CD4-positive, alpha-beta memory T cell (primary cell): ENCODE results near the gene FAM72B. TPM values are rescaled to one million over a fixed set of nuclear protein-coding genes. Genes with fewer than 3 reads are reported as not detected.
"Not testable (repeated sequence)": the region's sequence is repeated elsewhere in the genome, so short reads cannot be mapped to it uniquely, and the experiment has no call there.

Source experiments
- CTCF ChIA-PET: fragments of 350-600 bp; sonication (Branson Sonifier 250); formaldehyde crosslinking; loops from one replicate; lab custom pipeline; 2021; ENCODE audit warnings: inconsistent platforms; ENCODE audit not compliant: partially characterized antibody; lab: Charles Lee
- POLR2A ChIA-PET: fragments of 350-600 bp; sonication (Branson Sonifier 250); formaldehyde crosslinking; loops from one replicate; lab custom pipeline; 2021; ENCODE audit not compliant: partially characterized antibody; lab: Charles Lee
- DNase-seq, 5 donors: peaks; one replicate each; pipeline versions ENCODE4 v3.0.0 to v3.0.0-alpha.2; 2020 to 2022; ENCODE audit warnings: mixed read lengths in 1 of 5
- H3K27ac ChIP-seq: one replicate; pipeline ENCODE4 v1.7.0; 2013; ENCODE audit warnings: low read depth, low read length
- H3K27me3 ChIP-seq: 2 replicates; pipeline ENCODE4 v1.7.0; 2013; ENCODE audit warnings: mild to moderate bottlenecking, low read length, moderate library complexity; ENCODE audit not compliant: insufficient read depth
- H3K36me3 ChIP-seq: 2 replicates; pipeline ENCODE4 v1.7.0; 2013; ENCODE audit warnings: mild to moderate bottlenecking, low read length, moderate library complexity; ENCODE audit not compliant: insufficient read depth
- H3K4me1 ChIP-seq: 2 replicates; pipeline ENCODE4 v1.7.0; 2013; ENCODE audit warnings: mild to moderate bottlenecking, low read length, moderate library complexity; ENCODE audit not compliant: insufficient read depth
- H3K4me3 ChIP-seq, 2 donors: one replicate each; pipeline ENCODE4 v1.7.0; 2013; ENCODE audit warnings: low read length in 2 of 2, mild to moderate bottlenecking in 1 of 2
- H3K9me3 ChIP-seq, 2 donors: one replicate each; pipeline ENCODE4 v1.7.0; 2013; ENCODE audit warnings: low read length in 2 of 2, control low read depth in 1 of 2; ENCODE audit not compliant: control insufficient read depth in 1 of 2
- H3K27ac Mint-ChIP-seq, 7 donors: one replicate each; pipeline ENCODE4 v1.8.0; 2020 to 2021; ENCODE audit warnings: mixed read lengths in 7 of 7, mild to moderate bottlenecking in 6 of 7, inconsistent platforms in 3 of 7, moderate library complexity in 3 of 7
- H3K27me3 Mint-ChIP-seq, 2 donors: one replicate each; pipeline ENCODE4 v1.8.0; 2020 to 2021; ENCODE audit warnings: mixed read lengths in 2 of 2
- H3K36me3 Mint-ChIP-seq, 2 donors: one replicate each; pipeline ENCODE4 v1.8.0; 2020 to 2021; ENCODE audit warnings: mixed read lengths in 2 of 2, inconsistent platforms in 1 of 2, mild to moderate bottlenecking in 1 of 2
- H3K4me1 Mint-ChIP-seq, 4 donors: one replicate each; pipeline ENCODE4 v1.8.0; 2020 to 2021; ENCODE audit warnings: mixed read lengths in 4 of 4, mild to moderate bottlenecking in 1 of 4
- H3K4me3 Mint-ChIP-seq, 8 donors: one replicate each; pipeline ENCODE4 v1.8.0; 2020 to 2021; ENCODE audit warnings: mixed read lengths in 8 of 8, mild to moderate bottlenecking in 7 of 8, moderate library complexity in 6 of 8, inconsistent platforms in 3 of 8
- H3K9me3 Mint-ChIP-seq, 8 donors: one replicate each; pipeline ENCODE4 v1.8.0; 2020 to 2021; ENCODE audit warnings: mixed read lengths in 8 of 8, mild to moderate bottlenecking in 5 of 8, inconsistent platforms in 3 of 8, moderate library complexity in 1 of 8
- intact Hi-C: fragments of 100-400 bp; cut with micrococcal nuclease; formaldehyde crosslinking; loops from one replicate; pipeline ENCODE4 v1.15.1; 2023
- polyA plus RNA-seq, 2 donors: library from polyadenylated mRNA; unstranded; fragments of 300-500 nt; fragmentation: Illumina TruSeq; gene quantifications; one replicate each; pipeline ENCODE4 v1.2.3, GENCODE V29; 2021
- total RNA-seq, 2 experiments: library from RNA; stranded (reverse); gene quantifications; one replicate each; pipeline ENCODE4 v1.2.3, GENCODE V29; 2021

The FAM72B gene
- total and polyA plus RNA-seq, 4 experiments from 2014 or later, result 0.17 TPM; not detected in 3

DNA sequence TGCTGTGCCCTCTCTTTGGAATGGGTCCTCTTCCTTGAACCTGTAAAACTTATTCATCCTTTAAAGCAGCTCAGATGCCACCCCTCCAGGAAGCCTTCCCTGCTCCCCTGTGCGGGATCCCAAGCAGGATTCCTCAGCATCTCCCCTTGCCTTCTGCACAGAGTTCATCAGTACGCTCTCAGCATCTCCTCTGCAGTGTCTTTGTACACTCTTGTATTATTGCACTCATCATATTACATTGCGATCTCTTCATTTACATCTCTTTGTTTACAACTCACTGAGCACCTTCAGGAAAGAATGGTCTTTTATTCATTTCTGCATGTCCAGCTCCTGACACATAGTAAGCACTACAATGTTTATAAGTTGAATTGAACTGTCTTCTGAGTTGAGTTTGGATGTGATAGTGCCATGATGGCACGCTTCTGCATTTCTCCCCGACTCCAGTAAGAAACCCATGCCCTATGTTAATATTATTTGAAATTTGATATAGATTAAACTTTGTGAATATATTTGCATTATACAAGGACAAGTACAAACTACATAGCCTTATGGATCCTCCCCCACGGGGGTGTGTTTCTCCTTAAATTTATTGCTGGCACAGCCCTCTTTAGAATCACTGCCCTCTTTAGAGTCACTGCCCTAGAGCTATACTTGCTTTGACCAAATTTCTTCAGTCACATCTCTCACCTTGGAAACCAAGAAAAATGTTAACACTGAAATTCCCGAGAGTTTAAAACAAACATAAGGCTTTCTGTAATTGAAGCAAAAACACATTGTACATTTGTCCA lies 13.1 kb upstream of the FAM72B start:
- H3K27me3 Mint-ChIP-seq, H3K27me3 ChIP-seq: not testable (repeated sequence)

DNA sequence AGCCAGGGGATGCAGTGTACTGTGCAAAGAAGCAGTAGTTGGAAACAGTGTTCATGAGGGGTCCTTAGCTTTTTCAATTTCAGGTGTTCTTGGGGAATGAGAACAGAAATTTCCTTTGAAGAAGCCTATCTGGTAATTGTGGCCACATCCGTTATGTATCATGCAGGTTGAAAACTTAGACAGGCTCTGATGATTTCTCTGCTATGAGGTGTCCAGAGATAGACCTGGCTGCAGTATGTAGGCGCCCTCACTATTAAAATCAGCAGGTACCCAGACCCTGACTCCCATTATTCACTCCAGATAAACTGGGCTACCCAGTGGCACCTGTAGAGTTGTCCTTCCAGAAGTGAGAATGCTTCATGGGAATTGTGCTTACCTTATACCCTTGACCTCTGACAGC lies 8.4 kb upstream of the FAM72B start:
- H3K27ac Mint-ChIP-seq, H3K4me3 ChIP-seq, H3K27ac ChIP-seq, CTCF ChIA-PET, intact Hi-C loops, H3K27me3 ChIP-seq, H3K9me3 ChIP-seq, H3K4me1 ChIP-seq, H3K27me3 Mint-ChIP-seq, H3K36me3 ChIP-seq, H3K36me3 Mint-ChIP-seq, POLR2A ChIA-PET, H3K9me3 Mint-ChIP-seq, DNase-seq, H3K4me3 Mint-ChIP-seq: not testable (repeated sequence)
- peaks cover 4 to 10% (median 6%) of the 10 kb centered on the region in 4 donors for H3K4me1 Mint-ChIP-seq

More for the DNA sequence above, 13.1 kb upstream of the FAM72B start:
- H3K9me3 Mint-ChIP-seq, DNase-seq, intact Hi-C loops, H3K4me3 Mint-ChIP-seq, H3K27ac ChIP-seq, H3K9me3 ChIP-seq, H3K36me3 ChIP-seq, H3K36me3 Mint-ChIP-seq, POLR2A ChIA-PET, H3K4me3 ChIP-seq, H3K27ac Mint-ChIP-seq, CTCF ChIA-PET, H3K4me1 ChIP-seq: not testable (repeated sequence)
- peaks cover 4 to 11% (median 4%) of the 10 kb centered on the region in 4 donors for H3K4me1 Mint-ChIP-seq

DNA sequence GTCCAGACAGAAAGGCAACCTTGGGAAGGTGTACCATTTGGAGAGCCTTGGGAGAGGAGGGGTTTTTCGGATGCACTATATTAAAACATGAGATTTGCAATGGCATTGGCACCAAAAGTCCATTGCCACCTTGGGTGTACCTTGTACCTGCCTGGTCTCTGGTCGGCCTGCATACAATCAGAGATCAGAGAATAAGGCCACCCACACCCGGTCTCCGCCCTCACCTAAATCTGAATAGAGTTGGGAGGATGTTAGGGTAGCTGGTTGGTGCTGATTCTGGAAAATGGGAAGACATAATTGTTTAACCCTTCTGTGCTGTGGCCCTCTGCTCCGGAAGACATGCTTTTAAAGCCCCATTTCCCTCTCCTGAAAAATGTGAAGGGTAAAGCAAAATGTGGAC lies 3.8 kb upstream of the FAM72B start:
- H3K27me3 Mint-ChIP-seq, POLR2A ChIA-PET, H3K36me3 Mint-ChIP-seq, H3K36me3 ChIP-seq, DNase-seq, CTCF ChIA-PET, H3K4me3 ChIP-seq, intact Hi-C loops, H3K27ac ChIP-seq, H3K9me3 ChIP-seq, H3K4me1 ChIP-seq, H3K9me3 Mint-ChIP-seq, H3K27me3 ChIP-seq: not testable (repeated sequence)
- H3K4me3 Mint-ChIP-seq, result peak overlapping the region; percentile 39 to 75 (median 64)
- H3K4me1 Mint-ChIP-seq, result peaks cover 5 to 14% (median 10%) of the 10 kb centered on the region in 4 donors
- peak overlapping the region in 2 of 7 donors; percentile 9 to 49 for H3K27ac Mint-ChIP-seq

DNA sequence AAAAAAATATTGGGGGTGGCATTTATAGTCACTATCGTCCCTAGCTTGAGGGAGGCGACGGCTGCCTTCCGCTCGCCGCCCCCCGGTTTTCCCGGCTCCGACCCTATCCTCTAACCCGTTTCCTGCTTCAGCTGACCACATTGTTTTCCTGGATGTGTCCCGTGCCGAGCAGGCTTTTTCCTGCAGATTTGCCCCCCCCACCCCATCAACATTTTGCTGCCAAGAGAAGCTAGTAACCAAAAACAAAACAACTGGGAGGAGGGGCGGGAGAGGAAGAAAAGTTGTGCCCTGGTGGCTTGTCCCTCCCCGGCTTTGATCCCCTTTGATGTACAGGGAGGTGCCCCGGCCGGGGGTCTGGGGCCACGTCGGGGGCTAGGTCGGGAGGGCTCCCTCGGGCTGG lies 2.1 kb upstream of the FAM72B start:
- H3K4me3 ChIP-seq, H3K27me3 Mint-ChIP-seq: not testable (repeated sequence)

DNA sequence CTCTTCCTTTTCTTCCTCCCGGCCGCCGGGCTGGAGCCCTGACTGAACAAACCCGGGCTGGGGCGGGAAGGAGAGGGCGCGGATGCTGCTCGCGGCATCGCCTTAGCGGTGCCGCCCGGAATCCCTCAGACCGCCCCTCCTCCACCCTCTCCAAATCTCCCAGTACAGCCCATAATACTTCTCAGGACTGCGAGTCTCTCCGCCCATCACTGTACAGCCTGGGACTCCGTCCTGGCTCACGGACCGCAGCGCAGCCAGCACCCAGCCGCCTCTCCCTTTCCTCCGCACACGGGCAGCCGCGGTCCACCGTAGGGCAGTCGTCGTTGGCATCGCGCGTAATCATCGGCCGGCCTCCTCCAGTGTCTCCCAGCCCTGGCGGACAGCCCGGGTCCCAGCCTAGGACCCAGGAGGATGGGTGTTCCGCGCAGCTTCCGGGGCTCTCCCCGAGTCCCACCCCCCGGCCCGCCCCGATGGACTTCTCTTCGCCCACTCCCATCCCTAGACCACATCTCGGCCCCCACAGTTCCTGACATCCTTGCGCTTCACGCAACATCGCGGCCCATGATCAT lies 1.1 kb upstream of the FAM72B start:
- H3K36me3 ChIP-seq, intact Hi-C loops, H3K9me3 ChIP-seq, H3K9me3 Mint-ChIP-seq, H3K27me3 ChIP-seq, H3K27ac ChIP-seq, DNase-seq, H3K4me1 ChIP-seq, H3K36me3 Mint-ChIP-seq, CTCF ChIA-PET, H3K27me3 Mint-ChIP-seq, H3K4me3 ChIP-seq: not testable (repeated sequence)
- peaks cover 4 to 14% (median 7%) of the 10 kb centered on the region in 4 donors for H3K4me1 Mint-ChIP-seq
- H3K4me3 Mint-ChIP-seq, result peak overlapping the region; percentile 93 to 97 (median 96)
- peak overlapping the region in 3 of 7 donors; percentile 85 to 97 (median 91) for H3K27ac Mint-ChIP-seq
- POLR2A ChIA-PET, result interaction anchor here (0.8 to 1.6 kb wide), 3 partner anchors 331 to 1009 kb away, joined by 3 to 8 read pairs (median 3); partner anchors contain the start of gene SEC22B

More for the DNA sequence above, 2.1 kb upstream of the FAM72B start:
- intact Hi-C loops, DNase-seq, H3K4me1 ChIP-seq, POLR2A ChIA-PET, H3K36me3 ChIP-seq, H3K27me3 ChIP-seq, CTCF ChIA-PET, H3K9me3 Mint-ChIP-seq, H3K27ac ChIP-seq, H3K9me3 ChIP-seq, H3K36me3 Mint-ChIP-seq: not testable (repeated sequence)
- peaks cover 5 to 14% (median 10%) of the 10 kb centered on the region in 4 donors for H3K4me1 Mint-ChIP-seq
- H3K27ac Mint-ChIP-seq, result peak overlapping the region in 4 of 7 donors; percentile 59 to 85 (median 82)
- H3K4me3 Mint-ChIP-seq, result peak overlapping the region in 7 of 8 donors; percentile 86 to 92 (median 89)

DNA sequence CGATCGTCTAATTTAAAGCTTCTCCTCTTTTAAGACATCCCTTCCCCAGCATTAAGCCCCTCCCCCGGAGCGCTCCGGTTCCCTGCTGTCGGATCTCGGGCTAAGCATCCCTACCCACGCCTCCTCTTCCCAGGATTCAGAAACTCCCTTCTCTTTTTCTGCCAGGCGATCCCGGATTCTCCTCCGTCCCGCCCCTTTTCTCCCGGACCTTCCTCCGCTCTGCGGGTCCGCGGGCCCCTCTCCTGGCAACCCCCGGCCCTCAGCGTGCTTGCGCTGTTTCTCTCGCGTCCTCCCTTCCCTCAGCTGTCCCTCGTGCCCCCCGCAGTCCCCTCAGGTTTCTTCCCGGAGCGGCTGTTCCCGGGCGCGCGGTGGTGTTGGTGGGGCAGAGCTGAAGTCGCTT lies 273 bp downstream of the FAM72B start:
- H3K36me3 Mint-ChIP-seq, H3K27ac Mint-ChIP-seq, CTCF ChIA-PET, H3K27me3 ChIP-seq, H3K27ac ChIP-seq, H3K4me3 ChIP-seq, H3K9me3 ChIP-seq, H3K4me3 Mint-ChIP-seq, H3K36me3 ChIP-seq, intact Hi-C loops, H3K9me3 Mint-ChIP-seq, H3K27me3 Mint-ChIP-seq, H3K4me1 ChIP-seq: not testable (repeated sequence)
- peaks cover 4 to 14% (median 7%) of the 10 kb centered on the region in 4 donors for H3K4me1 Mint-ChIP-seq
- POLR2A ChIA-PET, result interaction anchor here (1.2 to 1.6 kb wide), 2 partner anchors 332 to 335 kb away, joined by 3 to 8 read pairs; no protein-coding TSS in a partner anchor
- peak in 1 of 5 donors; percentile 27 for DNase-seq

DNA sequence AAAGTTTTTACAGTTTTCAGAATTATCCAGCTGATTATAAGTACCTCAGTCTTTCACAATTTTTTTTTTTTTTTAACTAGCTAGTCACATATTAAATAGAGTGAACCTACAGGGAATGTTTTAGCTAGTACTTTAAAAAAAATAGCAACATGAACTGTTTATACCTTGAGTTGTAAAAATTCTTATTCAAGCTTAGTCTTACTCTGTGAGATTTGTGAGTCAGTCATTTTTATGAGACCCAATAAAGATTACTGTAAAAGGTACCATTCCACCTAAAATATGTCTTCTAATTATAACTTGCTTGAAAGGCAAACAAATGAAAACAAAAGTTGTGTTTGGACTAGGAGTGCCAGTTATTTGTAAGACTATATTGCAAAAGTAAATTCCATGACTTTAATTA lies 5.9 kb downstream of the FAM72B start:
- H3K4me3 ChIP-seq, H3K9me3 Mint-ChIP-seq, H3K4me1 Mint-ChIP-seq, H3K36me3 ChIP-seq, CTCF ChIA-PET, H3K9me3 ChIP-seq, H3K27ac ChIP-seq, POLR2A ChIA-PET, H3K27me3 Mint-ChIP-seq, H3K4me3 Mint-ChIP-seq, H3K4me1 ChIP-seq, H3K36me3 Mint-ChIP-seq, intact Hi-C loops, H3K27me3 ChIP-seq, DNase-seq, H3K27ac Mint-ChIP-seq: not testable (repeated sequence)
